Esophagus muscularis mucosa (tissue), 4 donors: ENCODE measurements around the gene PEPD.

Source experiments
- EP300 ChIP-seq: sonication (generic); formaldehyde crosslinking; IDR thresholded peaks from one replicate; pipeline ENCODE4 v1.6.1; 2017; ENCODE audit warnings: antibody characterized with exemption
- POLR2A ChIP-seq: fragments of 450-650 bp; IDR thresholded peaks from one replicate; pipeline ENCODE4 v1.6.1; 2017; ENCODE audit warnings: antibody characterized with exemption, moderate library complexity, mild to moderate bottlenecking, low read depth
- TF ChIP-seq, protein P1 (sequence below), 3 experiments: fragments of 200-600 bp in 2 of 3; fragments of 450-650 bp in 1 of 3; sonication (generic) in 2 of 3; IDR thresholded peaks; one replicate each; pipeline ENCODE4 v1.5.1; 2017 to 2019; ENCODE audit warnings: antibody characterized with exemption in 3 of 3, mild to moderate bottlenecking in 2 of 3, moderate library complexity in 1 of 3

DNA sequence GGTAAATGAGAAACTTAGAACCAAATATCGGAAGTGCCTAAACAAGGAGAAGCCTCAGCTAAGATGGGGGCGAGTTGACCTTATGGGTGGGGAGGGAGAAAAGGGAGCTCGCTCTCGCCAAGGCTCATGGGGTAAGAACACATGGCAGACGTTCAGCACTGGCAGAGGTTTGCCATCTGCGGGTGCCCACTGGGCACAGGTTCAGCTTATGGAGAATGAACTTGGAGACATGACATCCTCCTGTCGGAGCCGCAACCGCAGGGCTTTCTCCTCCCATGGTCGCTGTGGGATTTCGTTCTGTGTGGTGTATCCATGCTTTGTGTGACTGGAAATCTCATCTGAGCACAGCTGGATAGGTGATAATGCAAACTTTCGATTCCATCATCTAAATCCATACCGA, 36.1 kb upstream of the PEPD start:
- TF ChIP-seq, protein P1, sequence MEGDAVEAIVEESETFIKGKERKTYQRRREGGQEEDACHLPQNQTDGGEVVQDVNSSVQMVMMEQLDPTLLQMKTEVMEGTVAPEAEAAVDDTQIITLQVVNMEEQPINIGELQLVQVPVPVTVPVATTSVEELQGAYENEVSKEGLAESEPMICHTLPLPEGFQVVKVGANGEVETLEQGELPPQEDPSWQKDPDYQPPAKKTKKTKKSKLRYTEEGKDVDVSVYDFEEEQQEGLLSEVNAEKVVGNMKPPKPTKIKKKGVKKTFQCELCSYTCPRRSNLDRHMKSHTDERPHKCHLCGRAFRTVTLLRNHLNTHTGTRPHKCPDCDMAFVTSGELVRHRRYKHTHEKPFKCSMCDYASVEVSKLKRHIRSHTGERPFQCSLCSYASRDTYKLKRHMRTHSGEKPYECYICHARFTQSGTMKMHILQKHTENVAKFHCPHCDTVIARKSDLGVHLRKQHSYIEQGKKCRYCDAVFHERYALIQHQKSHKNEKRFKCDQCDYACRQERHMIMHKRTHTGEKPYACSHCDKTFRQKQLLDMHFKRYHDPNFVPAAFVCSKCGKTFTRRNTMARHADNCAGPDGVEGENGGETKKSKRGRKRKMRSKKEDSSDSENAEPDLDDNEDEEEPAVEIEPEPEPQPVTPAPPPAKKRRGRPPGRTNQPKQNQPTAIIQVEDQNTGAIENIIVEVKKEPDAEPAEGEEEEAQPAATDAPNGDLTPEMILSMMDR (IDR thresholded peaks at IDR 0.05), result no peak
- TF ChIP-seq POLR2A (no peak), EP300 (no peak)
